GM06990 (cell line): ENCODE results near the gene CAPN14.

ENCODE experiments used
- DNase-seq: peaks from one replicate; pipeline ENCODE4 v3.0.0-alpha.2; 2011; ENCODE audit not compliant: insufficient read length; ENCODE audit errors: extremely low read depth
- H3K27me3 ChIP-seq: replicated peaks from 2 replicates; pipeline ENCODE4 v1.6.0; 2011; ENCODE audit warnings: low read length; ENCODE audit not compliant: control insufficient read depth, insufficient read depth
- H3K36me3 ChIP-seq: 2 replicates; pipeline ENCODE4 v1.5.1; 2011; ENCODE audit warnings: low read length; ENCODE audit not compliant: control insufficient read depth, insufficient read depth
- H3K4me3 ChIP-seq: replicated peaks from 2 replicates; pipeline ENCODE4 v1.5.1; 2011; ENCODE audit warnings: low read depth, mild to moderate bottlenecking, control low read depth, low read length
- CTCF ChIP-seq: IDR thresholded peaks from 2 replicates; pipeline ENCODE4 v1.5.1; 2011; ENCODE audit warnings: low read length, control low read depth, mild to moderate bottlenecking, inconsistent platforms; ENCODE audit not compliant: insufficient read depth, poor library complexity, severe bottlenecking

Gene CAPN14

GRCh38 chr2:31202833-31203232 lies 14.5 kb downstream of the CAPN14 start:
- no peak for DNase-seq
- Histone ChIP-seq H3K36me3 (no peaks in the 10 kb centered on the region), H3K27me3 (no peaks in the 10 kb centered on the region; the same call in 1 of the 2 replicates), H3K4me3 (no peak overlapping the region)
- TF ChIP-seq CTCF, result no peak

DNA sequence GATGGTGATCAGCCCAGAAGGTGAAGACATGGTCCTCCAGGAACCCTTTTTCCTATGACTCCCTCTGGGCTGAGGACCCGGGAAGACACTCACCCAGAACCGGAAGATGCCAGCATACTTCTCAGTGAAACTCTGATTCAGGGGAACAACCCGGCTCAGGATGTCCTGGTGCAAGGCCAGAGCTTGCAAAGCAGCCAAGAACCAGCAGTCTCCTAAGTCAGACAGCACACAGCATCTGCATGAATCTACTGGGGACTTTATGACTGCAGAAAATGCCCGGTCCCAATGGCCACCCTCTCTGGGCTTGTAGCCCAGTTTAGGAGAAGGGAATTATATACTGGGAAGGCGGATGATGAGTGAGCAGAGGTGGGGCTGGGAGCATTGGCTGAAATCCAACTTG lies 15.3 kb downstream of the CAPN14 start:
- Histone ChIP-seq H3K4me3 (no peak overlapping the region), H3K27me3 (no peaks in the 10 kb centered on the region; the same call in 1 of the 2 replicates), H3K36me3 (no peaks in the 10 kb centered on the region)
- TF ChIP-seq CTCF, result no peak
- DNase-seq, result no peak

- no peak for DNase-seq
- TF ChIP-seq CTCF, result no peak
These were observed 16.3 kb downstream of the CAPN14 start for GRCh38 chr2:31200972-31201371.

DNA sequence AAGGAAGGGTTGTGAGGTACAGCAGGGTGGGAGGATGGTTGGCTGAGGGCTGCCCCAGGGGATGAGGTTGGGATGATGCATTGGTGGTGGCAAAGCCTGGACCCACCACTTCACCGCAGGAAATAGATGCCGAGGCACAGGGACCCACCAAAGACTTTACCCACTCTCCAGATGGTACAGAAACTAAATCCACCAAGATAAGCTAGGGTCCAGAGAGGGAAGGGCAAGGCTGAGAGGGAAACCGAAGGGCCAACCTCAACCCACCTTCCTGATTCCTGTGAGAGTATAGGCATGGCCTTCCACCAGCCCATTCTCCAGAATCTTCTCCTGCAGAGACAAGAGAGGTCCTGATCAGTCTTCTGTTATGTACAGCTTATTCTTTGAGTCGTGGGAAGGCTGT lies 18.1 kb downstream of the CAPN14 start:
- no peak for DNase-seq
- H3K36me3 ChIP-seq, result no peaks in the 10 kb centered on the region
- TF ChIP-seq CTCF, result no peak
- no peak overlapping the region for H3K4me3 ChIP-seq
- H3K27me3 ChIP-seq, result no peaks in the 10 kb centered on the region; the same call in 1 of the 2 replicates

More at GRCh38 chr2:31200972-31201371, 16.3 kb downstream of the CAPN14 start:
- H3K4me3 ChIP-seq, result no peak overlapping the region
- no peaks in the 10 kb centered on the region; the same call in none of the 2 replicates for H3K27me3 ChIP-seq
- H3K36me3 ChIP-seq, result no peaks in the 10 kb centered on the region

DNA sequence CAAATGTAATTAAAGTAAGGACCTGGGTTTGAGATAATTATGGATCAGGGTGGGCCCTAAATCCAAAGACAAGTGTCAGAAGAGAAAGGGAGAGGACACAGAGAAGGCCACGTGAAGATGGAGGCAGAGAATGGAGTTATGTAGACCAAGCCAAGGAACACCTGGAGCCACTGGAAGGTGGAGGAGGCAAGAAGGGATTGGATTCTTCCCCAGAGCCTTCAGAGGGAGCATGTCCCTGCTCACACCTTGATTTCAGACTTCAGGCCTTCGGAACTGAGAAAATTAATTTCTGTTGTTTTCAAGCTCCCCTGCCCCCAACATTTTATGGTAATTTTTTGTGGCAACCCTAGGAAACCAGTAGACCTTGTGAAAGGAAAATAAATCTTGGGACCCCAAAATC lies 19.6 kb downstream of the CAPN14 start:
- H3K27me3 ChIP-seq, result no peaks in the 10 kb centered on the region; the same call in none of the 2 replicates
- no peak overlapping the region for H3K4me3 ChIP-seq
- no peaks in the 10 kb centered on the region for H3K36me3 ChIP-seq
- TF ChIP-seq CTCF, result no peak
- DNase-seq, result no peak

GRCh38 chr2:31197166-31197565 lies 20.1 kb downstream of the CAPN14 start:
- TF ChIP-seq CTCF, result no peak
- H3K36me3 ChIP-seq, result no peaks in the 10 kb centered on the region

More at GRCh38 chr2:31197166-31197565, 20.1 kb downstream of the CAPN14 start:
- Histone ChIP-seq H3K4me3 (no peak overlapping the region), H3K27me3 (no peaks in the 10 kb centered on the region; the same call in none of the 2 replicates)
- DNase-seq, result no peak
